Mesothelial cell of epicardium (in vitro differentiated cells): Measurements from ENCODE around the gene CPEB2. TPM values are rescaled to one million over a fixed set of nuclear protein-coding genes. Genes with fewer than 3 reads are reported as not detected.

Source experiments
- DNase-seq, 2 experiments: peaks; one replicate each; pipeline ENCODE4 v3.0.0; 2021; ENCODE audit warnings: low spot score in 2 of 2; ENCODE audit not compliant: unreplicated experiment in 2 of 2
- H3K27ac Mint-ChIP-seq: 2 replicates; pipeline ENCODE4 v1.8.0; 2021; ENCODE audit warnings: mixed read lengths
- H3K27me3 Mint-ChIP-seq: 2 replicates; pipeline ENCODE4 v1.8.0; 2021; ENCODE audit warnings: low read depth, mixed read lengths
- H3K36me3 Mint-ChIP-seq: 2 replicates; pipeline ENCODE4 v1.8.0; 2021; ENCODE audit warnings: mixed read lengths
- H3K4me1 Mint-ChIP-seq: 2 replicates; pipeline ENCODE4 v1.8.0; 2021; ENCODE audit warnings: mixed read lengths
- H3K4me3 Mint-ChIP-seq: 2 replicates; pipeline ENCODE4 v1.8.0; 2021; ENCODE audit warnings: mild to moderate bottlenecking, moderate library complexity, mixed read lengths
- H3K9me3 Mint-ChIP-seq: 2 replicates; pipeline ENCODE4 v1.8.0; 2021; ENCODE audit warnings: mixed read lengths
- CTCF ChIP-seq: fragments of 200-600 bp; sonication (generic); IDR thresholded peaks from one replicate; pipeline ENCODE4 v1.5.0; 2021; ENCODE audit warnings: antibody characterized with exemption; ENCODE audit not compliant: unreplicated experiment
- total RNA-seq: library from RNA; stranded (reverse); gene quantifications from 3 replicates; pipeline ENCODE4 v1.2.1, GENCODE V29; 2021

The CPEB2 gene
- total RNA-seq, 1 donor from 2014 or later, result 4.1 TPM

- H3K27ac Mint-ChIP-seq, result no peak overlapping the region
- no peak overlapping the region for H3K4me3 Mint-ChIP-seq
- no peak for TF ChIP-seq CTCF
- no peaks in the 10 kb centered on the region for H3K27me3 Mint-ChIP-seq
- H3K9me3 Mint-ChIP-seq, result peaks cover 4% of the 10 kb centered on the region
- no peak for DNase-seq
- H3K36me3 Mint-ChIP-seq, result peaks cover 1% of the 10 kb centered on the region
- peaks cover 14% of the 10 kb centered on the region for H3K4me1 Mint-ChIP-seq
Observed at GRCh38 chr4:15037923-15038541, 35.8 kb downstream of the CPEB2 start.

DNA sequence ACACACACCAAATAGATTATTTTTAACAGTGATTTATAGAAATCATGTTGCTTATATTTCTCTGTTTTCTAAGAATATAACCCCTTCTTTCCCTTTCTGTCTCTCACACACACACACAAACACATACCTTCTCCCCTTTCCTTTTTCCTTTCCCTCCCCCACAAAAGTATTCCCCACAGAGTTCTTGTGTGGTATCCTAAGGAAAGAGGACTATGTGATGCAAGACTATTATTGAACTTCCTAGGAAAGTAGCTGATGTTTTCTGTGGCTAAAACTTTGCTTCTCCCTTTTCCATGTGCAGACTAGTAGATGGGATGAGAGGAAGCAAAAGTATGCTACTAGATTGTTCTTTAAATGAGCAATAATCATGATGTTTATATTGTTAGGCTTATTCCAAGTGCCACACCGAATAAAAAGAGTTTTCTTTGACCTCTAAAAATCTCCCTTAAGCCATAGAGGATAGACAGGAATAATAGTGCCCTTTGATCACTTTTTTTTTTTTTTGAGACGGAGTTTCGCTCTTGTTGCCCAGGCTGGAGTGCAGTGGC lies 38.7 kb downstream of the CPEB2 start:
- DNase-seq, result no peak
- Mint-ChIP-seq H3K27me3 (no peaks in the 10 kb centered on the region), H3K27ac (peak overlapping the region; percentile 37), H3K4me1 (peaks cover 14% of the 10 kb centered on the region), H3K4me3 (no peak overlapping the region), H3K9me3 (no peaks in the 10 kb centered on the region), H3K36me3 (peaks cover 1% of the 10 kb centered on the region)
- TF ChIP-seq CTCF, result no peak

- no peaks in the 10 kb centered on the region for H3K9me3 Mint-ChIP-seq
- H3K4me1 Mint-ChIP-seq, result peaks cover 14% of the 10 kb centered on the region
- no peak for TF ChIP-seq CTCF
- H3K4me3 Mint-ChIP-seq, result no peak overlapping the region
- no peak for DNase-seq
- peak overlapping the region; percentile 28 for H3K27ac Mint-ChIP-seq
- peaks cover 1% of the 10 kb centered on the region for H3K36me3 Mint-ChIP-seq
- H3K27me3 Mint-ChIP-seq, result no peaks in the 10 kb centered on the region
Observed at GRCh38 chr4:15042529-15043167, 40.4 kb downstream of the CPEB2 start.

GRCh38 chr4:15043226-15043625 lies 40.9 kb downstream of the CPEB2 start:
- no peak for TF ChIP-seq CTCF
- Mint-ChIP-seq H3K27ac (no peak overlapping the region), H3K9me3 (peaks cover 3% of the 10 kb centered on the region), H3K4me3 (no peak overlapping the region), H3K27me3 (no peaks in the 10 kb centered on the region), H3K36me3 (peaks cover 1% of the 10 kb centered on the region), H3K4me1 (peaks cover 14% of the 10 kb centered on the region)
- no peak for DNase-seq

GRCh38 chr4:15043922-15044321 lies 41.6 kb downstream of the CPEB2 start:
- TF ChIP-seq CTCF, result no peak
- Mint-ChIP-seq H3K4me3 (no peak overlapping the region), H3K27ac (no peak overlapping the region), H3K36me3 (peaks cover 1% of the 10 kb centered on the region), H3K9me3 (peaks cover 8% of the 10 kb centered on the region), H3K4me1 (peaks cover 14% of the 10 kb centered on the region), H3K27me3 (no peaks in the 10 kb centered on the region)
- DNase-seq, result no peak
